Body of pancreas (tissue), 4 donors: Measurements from ENCODE around the gene SNTB2. TPM values are rescaled to one million over a fixed set of nuclear protein-coding genes. Genes with fewer than 3 reads are reported as not detected.

Source experiments
- ATAC-seq: fragments of 150-250 bp; one replicate; pipeline ENCODE4 v1.9.1; 2016
- DNase-seq, 4 donors: peaks; one replicate each; pipeline ENCODE4 v3.0.0-alpha.2; 2019
- H3K27ac ChIP-seq, 4 donors: fragments of 200-600 bp; sonication (generic); 1 replicate in 3 of 4; 2 replicates in 1 of 4; pipeline versions ENCODE4 v1.5.1 to v1.6.1; 2016 to 2019; ENCODE audit warnings: mild to moderate bottlenecking in 1 of 4, mixed read lengths in 1 of 4, moderate library complexity in 1 of 4
- H3K27me3 ChIP-seq, 2 donors: fragments of 200-600 bp; sonication (generic); one replicate each; pipeline ENCODE4 v1.6.0; 2016; ENCODE audit warnings: mild to moderate bottlenecking in 1 of 2
- H3K36me3 ChIP-seq, 2 donors: fragments of 200-600 bp; sonication (generic); replicated peaks in 1 of 2; 2 replicates each; pipeline ENCODE4 v1.5.1; 2016; ENCODE audit warnings: low read depth in 2 of 2; ENCODE audit not compliant: insufficient read depth in 1 of 2
- H3K4me1 ChIP-seq: fragments of 200-600 bp; sonication (generic); one replicate; pipeline ENCODE4 v1.6.0; 2016
- H3K4me3 ChIP-seq, 2 donors: fragments of 200-600 bp; sonication (generic); 1 replicate in 1 of 2; 2 replicates in 1 of 2; pipeline ENCODE4 v1.5.1; 2016 to 2019
- H3K9me3 ChIP-seq, 3 donors: fragments of 200-600 bp; sonication (generic); 1 replicate in 2 of 3; 2 replicates in 1 of 3; pipeline ENCODE4 v1.5.1; 2016
- POLR2A ChIP-seq, 3 donors: fragments of 450-650 bp; IDR thresholded peaks; one replicate each; pipeline ENCODE4 v1.6.1; 2016; ENCODE audit warnings: antibody characterized with exemption in 3 of 3, mild to moderate bottlenecking in 2 of 3
- WGBS, 2 donors: methylation state at CpG; one replicate each; pipeline ENCODE4 v1.1.5; 2017; 5-methylcytosine and 5-hydroxymethylcytosine counted together
- intact Hi-C: fragments of 100-400 bp; cut with DNase I; formaldehyde crosslinking; loops from one replicate; pipeline ENCODE4 v1.15.1; 2023
- total RNA-seq, 2 donors: library from RNA; depleted of rRNA; stranded (reverse); fragments of >200 nt; gene quantifications; one replicate each; pipeline ENCODE4 v1.1.0, GENCODE V29; 2016
- TF ChIP-seq, protein P1 (sequence below), 7 experiments: fragments of 450-650 bp in 4 of 7; fragments of 200-600 bp in 3 of 7; sonication (generic) in 3 of 7; IDR thresholded peaks; one replicate each; pipeline ENCODE4 v1.5.1; 2016 to 2019; ENCODE audit warnings: antibody characterized with exemption in 7 of 7

The SNTB2 gene
- total RNA-seq, 2 donors from 2014 or later = 11.2 to 13.5 TPM

DNA sequence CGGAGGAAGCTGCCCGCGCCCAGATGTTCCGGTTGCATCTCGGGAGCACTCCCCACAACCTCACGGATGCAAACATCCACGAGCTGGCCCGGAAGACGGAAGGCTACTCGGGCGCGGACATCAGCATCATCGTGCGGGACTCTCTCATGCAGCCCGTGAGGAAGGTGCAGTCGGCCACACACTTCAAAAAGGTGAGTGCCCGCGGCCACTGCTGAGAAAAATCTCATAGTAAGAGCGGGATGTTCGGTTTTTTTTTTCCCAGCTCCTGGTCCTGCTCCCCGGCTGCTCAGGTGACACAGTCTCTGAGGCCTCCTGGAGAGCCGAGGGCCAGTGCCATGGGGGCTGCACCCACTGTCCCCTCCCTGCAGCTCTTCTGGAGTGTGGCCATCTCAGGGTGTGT, 134.1 kb downstream of the SNTB2 start:
- intact Hi-C loops = no loop called here
- no peaks in the 10 kb centered on the region for H3K27me3 ChIP-seq
- no peaks in the 10 kb centered on the region for H3K9me3 ChIP-seq
- 90 to 92% methylated on average over 21 of the region's 22 CpGs for WGBS, 2 donors
- TF ChIP-seq POLR2A (IDR thresholded peaks at IDR 0.05) = no peak
- TF ChIP-seq, protein P1, sequence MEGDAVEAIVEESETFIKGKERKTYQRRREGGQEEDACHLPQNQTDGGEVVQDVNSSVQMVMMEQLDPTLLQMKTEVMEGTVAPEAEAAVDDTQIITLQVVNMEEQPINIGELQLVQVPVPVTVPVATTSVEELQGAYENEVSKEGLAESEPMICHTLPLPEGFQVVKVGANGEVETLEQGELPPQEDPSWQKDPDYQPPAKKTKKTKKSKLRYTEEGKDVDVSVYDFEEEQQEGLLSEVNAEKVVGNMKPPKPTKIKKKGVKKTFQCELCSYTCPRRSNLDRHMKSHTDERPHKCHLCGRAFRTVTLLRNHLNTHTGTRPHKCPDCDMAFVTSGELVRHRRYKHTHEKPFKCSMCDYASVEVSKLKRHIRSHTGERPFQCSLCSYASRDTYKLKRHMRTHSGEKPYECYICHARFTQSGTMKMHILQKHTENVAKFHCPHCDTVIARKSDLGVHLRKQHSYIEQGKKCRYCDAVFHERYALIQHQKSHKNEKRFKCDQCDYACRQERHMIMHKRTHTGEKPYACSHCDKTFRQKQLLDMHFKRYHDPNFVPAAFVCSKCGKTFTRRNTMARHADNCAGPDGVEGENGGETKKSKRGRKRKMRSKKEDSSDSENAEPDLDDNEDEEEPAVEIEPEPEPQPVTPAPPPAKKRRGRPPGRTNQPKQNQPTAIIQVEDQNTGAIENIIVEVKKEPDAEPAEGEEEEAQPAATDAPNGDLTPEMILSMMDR (IDR thresholded peaks at IDR 0.05) = no peak
- H3K4me1 ChIP-seq = peaks cover 42% of the 10 kb centered on the region
- H3K27ac ChIP-seq = no peak overlapping the region
- H3K36me3 ChIP-seq = peaks cover 22 to 36% of the 10 kb centered on the region in 2 donors
- DNase-seq (peak in 1 of 4 donors; percentile 1), ATAC-seq (no peak)
- H3K4me3 ChIP-seq = no peak overlapping the region

DNA sequence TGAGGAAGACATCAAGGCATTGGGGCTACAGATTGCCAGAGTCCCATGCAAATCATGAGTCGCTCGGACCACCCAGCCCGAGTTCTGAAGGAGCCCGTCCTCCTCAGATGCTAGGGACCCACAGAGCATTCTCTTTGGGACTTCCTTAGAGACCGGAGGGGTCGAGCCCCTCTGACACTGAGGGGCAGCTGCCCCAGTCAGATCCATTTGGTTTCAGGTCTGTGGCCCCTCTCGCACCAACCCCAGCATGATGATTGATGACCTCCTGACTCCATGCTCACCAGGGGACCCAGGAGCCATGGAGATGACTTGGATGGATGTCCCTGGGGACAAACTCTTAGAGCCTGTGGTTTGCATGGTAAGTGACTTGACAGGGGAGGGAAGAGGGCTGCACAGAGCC, 135.4 kb downstream of the SNTB2 start:
- no peak for TF ChIP-seq POLR2A (IDR thresholded peaks at IDR 0.05)
- TF ChIP-seq, protein P1 (IDR thresholded peaks at IDR 0.05) = no peak
- peak in 1 of 4 donors; percentile 1 for DNase-seq
- no peak overlapping the region for H3K27ac ChIP-seq
- ATAC-seq = no peak
- H3K4me1 ChIP-seq = peaks cover 41% of the 10 kb centered on the region
- no peaks in the 10 kb centered on the region for H3K9me3 ChIP-seq
- H3K36me3 ChIP-seq = peaks cover 22 to 36% of the 10 kb centered on the region in 2 donors
- WGBS, 2 donors = 40 to 94% methylated on average over 1 to 7 of the region's 7 CpGs
- H3K27me3 ChIP-seq = no peaks in the 10 kb centered on the region
- H3K4me3 ChIP-seq = no peak overlapping the region
- intact Hi-C loops = no loop called here

DNA sequence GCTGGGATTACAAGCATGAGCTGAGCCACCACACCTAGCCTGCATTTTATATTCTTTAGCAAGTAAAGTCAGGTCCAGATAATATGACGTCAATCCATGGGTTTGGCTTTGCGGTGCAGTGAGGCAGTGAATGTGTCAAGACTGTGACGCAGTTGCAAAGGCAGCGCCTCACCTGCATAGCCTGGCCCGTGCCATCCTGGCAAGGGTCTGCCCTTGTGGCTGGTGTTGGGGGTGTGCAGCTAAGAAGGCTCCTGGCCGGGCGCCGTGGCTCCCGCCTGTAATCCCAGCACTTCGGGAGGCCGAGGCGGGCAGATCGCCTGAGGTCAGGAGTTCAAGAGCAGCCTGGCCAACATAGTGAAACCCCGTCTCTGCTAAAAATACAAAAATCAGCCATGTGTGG, 136.5 kb downstream of the SNTB2 start:
- Histone ChIP-seq H3K27me3 (no peaks in the 10 kb centered on the region), H3K4me1 (peaks cover 47% of the 10 kb centered on the region), H3K27ac (no peak overlapping the region), H3K36me3 (peaks cover 22 to 35% of the 10 kb centered on the region in 2 donors), H3K9me3 (no peaks in the 10 kb centered on the region), H3K4me3 (no peak overlapping the region)
- WGBS, 2 donors = 91 to 93% methylated on average over 11 to 14 of the region's 14 CpGs
- ATAC-seq (no peak), DNase-seq (no peak)
- no peak for TF ChIP-seq POLR2A (IDR thresholded peaks at IDR 0.05)
- TF ChIP-seq, protein P1 (IDR thresholded peaks at IDR 0.05) = no peak
- intact Hi-C loops = no loop called here

DNA sequence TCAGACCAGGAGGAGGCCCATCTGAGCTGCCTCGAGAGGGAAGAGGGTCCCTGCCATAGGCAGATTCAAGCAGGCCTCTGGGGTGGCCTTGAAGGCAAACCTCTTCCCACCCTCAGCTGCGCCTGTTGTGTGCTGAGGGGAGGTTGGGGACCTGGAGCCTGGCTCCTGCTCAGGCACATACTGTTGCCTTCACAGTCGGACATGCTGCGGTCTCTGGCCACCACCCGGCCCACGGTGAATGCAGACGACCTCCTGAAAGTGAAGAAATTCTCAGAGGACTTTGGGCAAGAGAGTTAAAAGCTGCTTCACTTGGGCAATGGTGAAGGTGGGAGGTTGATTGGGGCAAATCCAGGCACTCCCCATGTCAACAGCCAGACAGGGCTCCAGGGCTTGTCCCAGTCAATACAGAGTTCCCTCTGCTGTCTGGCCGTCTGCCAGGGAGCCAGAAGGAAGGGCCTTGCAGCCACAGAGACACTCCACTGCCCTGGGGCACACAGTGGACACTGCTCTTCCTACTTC, 137.1 kb downstream of the SNTB2 start:
- H3K4me1 ChIP-seq = peaks cover 50% of the 10 kb centered on the region
- no peaks in the 10 kb centered on the region for H3K9me3 ChIP-seq
- WGBS, 2 donors = 60 to 73% methylated on average over 8 of the region's 8 CpGs
- H3K36me3 ChIP-seq = peaks cover 18 to 30% of the 10 kb centered on the region in 2 donors
- ATAC-seq = no peak
- no peak for TF ChIP-seq POLR2A (IDR thresholded peaks at IDR 0.05)
- TF ChIP-seq, protein P1 (IDR thresholded peaks at IDR 0.05) = no peak
- intact Hi-C loops = no loop called here
- H3K27me3 ChIP-seq = no peaks in the 10 kb centered on the region
- H3K4me3 ChIP-seq = no peak overlapping the region
- peak overlapping the region in 2 of 4 donors; percentile 11 to 32 for H3K27ac ChIP-seq
- DNase-seq = peak; percentile 58 to 71 (median 69)
